ENCODE results near the gene GSDME.

Gene GSDME

DNA sequence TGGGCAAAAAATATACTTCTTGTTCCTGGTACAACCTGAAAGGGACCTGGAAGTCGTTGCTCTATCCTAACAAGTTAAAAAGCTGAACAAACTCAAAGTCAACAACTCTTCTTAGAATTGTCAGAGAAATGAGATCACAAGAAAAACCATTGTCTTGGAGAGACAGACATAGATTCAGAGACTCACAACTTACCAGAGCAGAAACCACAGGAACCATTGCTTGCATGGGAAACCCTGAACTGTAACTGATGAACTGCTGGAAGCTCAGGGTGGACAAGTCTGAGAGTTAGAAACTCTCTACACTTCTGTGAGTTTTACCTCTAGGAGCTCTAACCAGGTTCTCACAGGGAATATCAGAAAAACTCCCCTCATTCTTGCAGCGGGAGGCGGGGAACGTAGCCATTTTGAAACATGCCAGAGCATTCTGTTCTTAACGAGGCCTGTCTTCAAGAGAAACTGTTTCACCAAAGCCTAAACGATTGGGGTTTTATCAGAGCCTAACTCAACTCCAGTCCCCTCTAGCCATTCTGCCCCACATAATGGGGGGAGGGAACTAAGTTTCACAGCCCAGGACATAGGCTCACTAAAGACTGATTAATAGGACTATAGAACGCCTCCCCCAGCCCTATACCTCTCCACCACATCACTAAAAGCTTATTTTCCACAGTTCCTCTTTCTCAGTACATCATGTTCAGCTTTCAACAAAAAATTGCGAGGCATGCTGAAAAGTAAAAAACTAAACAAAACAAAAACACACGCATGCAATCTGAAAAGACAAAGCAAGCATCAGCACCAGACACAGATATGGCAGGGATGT is 12.0 kb upstream of the GSDME start:
- DNase-seq: peak in 1 of 2 experiments; percentile 25

DNA sequence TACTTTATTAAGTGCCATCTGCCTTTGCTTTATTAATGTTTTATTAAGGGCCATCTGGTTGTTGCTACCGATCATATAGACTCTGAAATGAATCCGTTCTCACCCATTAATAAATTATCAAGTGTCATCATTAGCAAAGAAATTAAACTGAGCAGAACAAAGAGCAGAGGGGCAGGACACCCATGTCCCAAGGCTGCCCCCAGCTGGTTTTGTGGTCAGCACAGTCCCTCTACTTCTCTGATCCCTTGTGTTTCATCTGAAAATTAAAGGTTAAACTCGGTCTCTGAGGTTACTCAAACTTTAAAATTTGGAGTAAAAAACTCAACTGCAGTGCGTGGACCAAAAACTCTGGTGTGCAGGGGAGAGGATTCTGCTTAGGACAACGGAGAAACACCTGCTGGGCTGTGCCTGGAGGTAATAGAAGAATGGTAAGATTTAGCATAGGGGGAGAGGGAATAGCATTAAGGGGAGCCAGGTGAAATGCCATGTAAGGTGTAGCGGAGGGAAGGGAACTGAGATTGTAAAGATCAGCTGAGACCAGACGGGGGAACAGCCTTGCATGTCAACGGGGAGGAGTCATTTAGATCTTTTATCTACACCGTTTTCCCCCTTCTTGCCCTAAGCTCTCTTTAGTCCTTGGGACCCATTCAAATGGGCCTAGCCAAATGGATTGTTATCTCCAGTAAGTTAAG is 10.8 kb upstream of the GSDME start:
- DNase-seq: no peak

GRCh38 chr7:24764972-24765744 is 7.9 kb upstream of the GSDME start:
- no peak for DNase-seq

GRCh38 chr7:24764011-24764410 is 6.7 kb upstream of the GSDME start:
- no peak for DNase-seq

DNA sequence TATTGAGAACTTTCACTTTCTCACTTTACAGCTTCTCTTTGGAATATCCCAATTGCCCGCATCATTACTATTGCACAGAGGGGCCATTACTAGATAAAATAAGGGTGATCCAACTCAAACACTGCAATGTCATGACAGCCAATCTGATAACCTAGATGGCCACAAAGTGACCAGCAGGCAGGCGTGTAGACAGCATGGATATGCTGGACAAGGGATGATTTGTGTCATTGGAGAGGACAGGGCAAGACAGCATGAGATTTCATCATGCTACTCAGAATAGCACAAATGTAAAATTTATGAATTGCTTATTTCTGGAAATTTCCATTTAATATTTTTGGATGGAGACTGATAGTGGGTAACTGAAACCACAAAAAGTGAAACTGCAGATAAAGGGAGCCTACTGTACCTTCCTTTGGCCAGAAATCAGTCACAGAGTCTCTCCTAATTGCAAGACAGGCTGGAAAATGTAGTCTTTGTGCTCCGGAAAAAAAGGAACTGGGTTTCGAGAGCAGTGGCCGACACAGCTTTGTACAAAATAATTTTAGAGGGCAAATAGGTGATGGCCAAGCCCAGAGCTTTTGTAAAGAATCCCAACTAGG is 6.1 kb upstream of the GSDME start:
- no peak for DNase-seq

GRCh38 chr7:24762771-24763170 is 5.5 kb upstream of the GSDME start:
- DNase-seq: no peak

DNA sequence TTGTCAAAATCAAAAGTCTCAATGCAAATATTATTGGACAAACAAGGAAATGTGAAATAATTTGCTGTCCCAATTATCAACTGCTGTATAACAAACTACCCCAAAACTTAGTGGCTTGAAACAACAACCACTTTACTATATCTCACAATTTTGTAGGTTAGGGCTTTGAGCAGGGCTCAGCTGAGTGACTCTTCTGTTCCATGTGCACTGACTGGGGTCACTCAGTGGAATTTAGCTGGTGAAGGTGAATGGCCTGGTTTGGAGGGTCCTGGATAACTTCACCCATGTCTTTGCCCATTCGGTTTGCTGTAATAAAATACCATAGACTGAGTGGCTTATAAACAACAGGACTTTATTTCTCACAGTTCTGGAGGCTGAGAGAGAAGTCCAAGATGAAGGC is 3.7 kb upstream of the GSDME start:
- DNase-seq: no peak

DNA sequence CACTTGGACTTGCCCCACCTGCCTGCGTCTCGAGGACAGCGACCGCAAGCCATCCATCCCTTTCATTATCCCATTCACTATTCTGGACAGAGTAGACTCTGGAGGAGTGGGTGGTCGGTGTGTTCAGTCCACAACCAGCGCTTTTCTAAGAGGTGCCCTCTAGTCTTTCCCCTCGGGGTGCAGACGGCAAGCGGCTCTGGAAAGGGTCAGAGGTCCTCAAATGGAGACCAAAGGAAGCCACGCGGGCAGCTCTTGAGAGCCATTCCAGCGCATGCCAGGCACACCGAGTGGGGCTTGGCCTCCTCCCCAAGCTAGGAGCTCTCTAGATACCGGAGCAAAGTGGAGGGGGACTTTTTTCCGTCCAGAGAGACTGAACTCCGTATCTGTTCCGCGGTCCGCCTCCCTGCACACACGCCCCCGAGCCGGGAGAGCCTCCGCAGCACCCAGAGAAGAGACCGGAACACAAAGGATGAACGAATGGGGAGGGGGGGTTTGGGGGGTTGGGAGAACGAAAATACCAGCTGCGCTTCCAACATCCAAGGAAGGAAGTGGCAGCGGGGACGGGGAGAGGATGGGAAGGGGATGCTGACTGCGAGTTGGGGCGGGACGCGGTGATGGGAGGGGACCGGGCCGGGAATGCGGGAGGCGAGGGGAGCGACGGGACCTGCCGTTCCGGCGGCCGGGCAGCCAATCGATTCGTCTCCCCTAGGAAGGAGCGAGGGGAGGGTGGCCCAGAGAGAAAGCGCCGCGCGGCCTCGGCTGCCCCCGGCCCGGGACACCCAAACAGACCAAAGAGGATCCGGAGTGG is 515 bp downstream of the GSDME start:
- DNase-seq: peak in 1 of 2 experiments; percentile 26

DNA sequence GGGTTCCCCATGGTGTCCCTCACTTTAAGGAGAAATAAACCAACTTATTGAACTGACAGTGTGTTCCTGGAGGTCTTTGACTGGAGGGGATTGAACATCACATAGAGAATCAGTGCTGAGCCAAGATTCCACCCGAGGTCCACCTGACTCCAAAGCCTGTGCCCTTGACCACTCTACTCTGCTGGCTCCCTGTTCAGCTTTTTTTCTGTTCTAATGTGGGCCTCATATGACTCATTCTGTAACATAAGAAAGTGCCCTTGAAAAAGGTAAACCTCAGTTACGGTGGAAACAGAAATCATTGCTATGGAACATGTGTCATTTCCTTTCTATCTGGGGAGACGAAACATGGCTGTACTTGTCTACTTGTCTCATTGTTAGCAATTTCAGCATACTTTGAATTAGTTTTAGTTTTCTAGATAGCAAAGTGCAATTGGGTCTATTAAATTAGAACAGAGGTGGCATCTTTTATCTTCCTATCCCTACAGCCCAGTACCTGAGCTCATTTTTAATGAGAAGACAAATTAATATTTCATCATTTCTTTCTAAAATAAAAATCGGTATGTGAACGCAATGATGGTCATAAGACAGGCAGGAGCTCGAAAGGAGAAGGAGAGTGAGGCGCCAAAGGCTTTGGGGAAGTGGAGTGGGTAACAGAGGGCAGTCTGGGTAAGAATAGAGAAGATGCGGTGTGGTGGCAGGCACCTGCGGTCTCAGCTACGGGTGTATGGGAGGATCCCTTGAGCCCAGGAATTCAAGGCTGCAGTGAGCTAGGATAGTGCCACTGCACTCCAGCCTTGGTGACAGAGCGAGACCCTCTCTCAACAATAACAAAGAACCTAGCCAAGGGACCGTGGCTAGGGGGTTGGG is 1.5 kb downstream of the GSDME start:
- peak; percentile 30 to 61 for DNase-seq

DNA sequence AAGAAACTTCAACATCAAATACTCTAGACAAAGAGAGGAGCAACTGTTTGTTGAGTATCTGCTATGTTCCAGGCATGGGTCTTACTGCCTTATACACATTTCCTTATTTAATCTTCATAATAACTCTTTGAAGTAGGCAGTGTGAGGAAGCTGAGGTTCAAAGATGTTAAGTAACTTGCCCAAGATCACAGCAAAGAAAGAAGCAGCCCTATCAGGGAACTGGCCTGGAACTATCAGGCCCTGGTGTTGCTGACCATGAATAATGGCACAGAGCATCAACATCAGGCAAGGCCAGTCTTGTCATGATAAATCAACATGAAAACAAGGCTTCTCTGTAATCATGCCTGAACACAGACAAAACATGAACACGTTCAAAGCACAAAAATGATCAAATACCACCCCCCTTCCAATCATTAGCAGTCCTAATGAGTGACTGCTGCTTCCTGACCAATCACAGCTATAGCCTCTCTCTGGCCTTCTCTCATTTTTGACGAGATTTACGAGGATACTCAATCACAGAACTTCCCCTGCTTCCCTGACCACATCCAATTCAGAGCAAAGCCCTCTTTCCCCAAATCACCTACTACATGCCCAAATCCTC is 2.3 kb downstream of the GSDME start:
- DNase-seq: no peak

DNA sequence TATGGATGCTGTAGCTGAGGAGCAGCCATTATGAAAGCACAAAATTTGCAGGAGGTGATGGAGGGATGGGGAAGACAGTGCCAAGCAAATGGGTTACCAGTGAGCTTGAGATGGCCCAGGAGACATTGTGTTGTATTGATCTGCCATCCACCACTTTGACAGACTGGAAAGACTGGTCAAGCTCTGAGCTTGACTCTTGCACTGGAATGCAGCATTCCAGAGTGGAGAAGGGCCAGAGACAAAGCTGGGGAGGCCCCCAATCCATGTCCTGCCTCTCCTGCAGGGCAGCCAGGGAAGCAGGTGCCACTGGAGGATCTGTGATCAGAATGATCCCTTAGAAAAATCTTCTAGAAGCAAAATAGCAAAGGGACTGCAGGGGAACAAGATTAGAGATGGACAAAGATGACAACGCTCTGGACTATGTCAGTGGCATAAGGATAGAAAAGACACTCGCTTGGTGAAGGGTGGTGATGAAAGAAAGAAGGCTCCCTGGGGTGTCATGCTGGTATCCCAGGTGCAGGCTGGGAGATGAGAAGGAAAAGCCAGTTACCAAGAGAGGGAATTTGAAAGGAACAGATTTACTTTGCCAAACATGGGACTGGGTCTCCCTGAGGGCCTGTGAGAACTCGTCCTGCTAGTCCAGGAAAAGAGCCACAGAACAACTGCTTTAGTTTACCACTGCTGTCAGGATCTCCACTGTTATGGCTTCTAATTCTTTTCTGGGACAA is 5.0 kb downstream of the GSDME start:
- no peak for DNase-seq

GRCh38 chr7:24751484-24751883 is 5.8 kb downstream of the GSDME start:
- DNase-seq: no peak

DNA sequence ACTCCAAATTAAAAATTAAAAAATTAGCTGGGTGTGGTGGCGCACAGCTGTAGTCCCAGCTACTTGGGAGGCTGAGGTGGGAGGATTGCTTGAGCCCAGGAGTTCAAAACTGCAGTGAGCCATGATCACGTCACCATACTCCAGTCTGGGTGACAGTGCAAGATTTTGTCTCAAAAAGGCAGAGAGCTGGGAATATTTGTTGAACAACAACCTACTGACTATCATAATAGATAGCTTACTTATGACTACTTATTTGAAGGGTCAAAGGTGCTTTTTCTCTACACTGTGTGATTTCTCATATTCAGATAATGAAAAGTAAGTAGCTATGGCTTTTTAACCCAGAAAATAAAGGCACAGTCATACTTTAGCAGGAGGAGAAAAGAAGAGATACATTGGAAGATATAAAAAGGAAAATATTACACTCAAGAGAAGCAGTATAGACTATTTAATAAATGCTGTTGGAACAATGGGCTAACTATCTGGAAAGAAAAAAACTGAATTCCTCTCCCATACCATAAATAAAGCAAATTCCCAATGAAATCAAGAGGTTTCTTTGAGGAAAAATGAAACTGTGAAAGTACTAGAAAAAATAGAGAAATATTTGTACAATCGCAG is 6.7 kb downstream of the GSDME start:
- no peak for DNase-seq

DNA sequence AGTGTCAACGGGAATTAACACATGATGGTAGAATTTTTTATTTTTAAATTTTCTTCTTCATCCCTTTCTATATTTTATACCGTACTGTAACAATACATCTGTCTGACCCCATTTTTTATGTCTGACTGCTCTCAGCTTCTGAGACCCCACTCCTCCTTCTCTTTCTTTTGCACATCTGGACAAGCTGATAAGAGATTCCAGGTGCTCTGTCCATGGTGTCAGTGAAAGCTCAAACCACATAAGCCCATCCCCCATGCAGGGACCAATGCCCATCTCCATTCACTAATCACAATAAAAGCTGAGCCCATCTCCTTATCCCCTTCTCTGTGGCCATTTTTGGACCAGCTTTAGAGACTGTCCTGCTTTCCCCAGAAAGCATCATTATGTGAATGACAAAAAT is 8.7 kb downstream of the GSDME start:
- no peak for DNase-seq

- no peak for DNase-seq
These were observed 11.9 kb downstream of the GSDME start for GRCh38 chr7:24745355-24745754.

GRCh38 chr7:24743471-24743870 is 13.8 kb downstream of the GSDME start:
- no peak for DNase-seq

DNA sequence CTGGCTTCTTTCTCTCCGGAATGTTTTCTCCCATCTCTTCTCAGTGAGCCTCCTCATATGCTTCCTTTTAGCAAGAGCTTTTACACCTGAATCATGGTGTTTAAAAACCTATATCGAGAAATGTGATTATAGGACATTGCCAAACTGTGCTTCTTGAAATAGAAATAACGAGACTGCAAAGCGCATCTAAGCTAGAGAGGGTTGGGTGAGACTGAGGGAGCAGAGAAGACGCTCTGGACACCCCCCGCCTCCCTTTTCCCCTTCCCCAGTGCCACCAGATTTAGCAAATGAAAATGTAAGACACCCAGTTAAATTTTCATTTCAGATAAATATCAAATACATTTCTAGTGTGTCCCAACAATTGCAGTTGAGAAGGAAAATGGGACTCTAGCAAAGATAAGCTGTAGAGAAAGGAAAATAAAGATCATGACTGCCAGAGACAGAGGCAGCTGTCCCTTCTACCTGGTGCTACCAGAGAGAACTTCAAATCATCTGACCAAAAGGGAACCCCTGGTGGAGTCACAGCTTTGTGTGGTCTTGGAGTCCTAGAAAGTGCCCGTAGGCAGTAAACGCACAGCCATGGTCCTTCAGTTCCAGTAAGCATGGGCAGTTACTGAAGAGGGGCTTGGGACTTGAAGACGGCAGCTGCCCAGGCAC is 14.6 kb downstream of the GSDME start:
- DNase-seq: no peak

GRCh38 chr7:24741679-24742505 is 15.4 kb downstream of the GSDME start:
- no peak for DNase-seq
